Ishikawa (cell line): Measurements from ENCODE around the gene LAX1.

ENCODE experiments used
- CEBPB ChIP-seq: IDR thresholded peaks from 2 replicates; pipeline ENCODE4 v1.6.1; 2012
- CREB1 ChIP-seq: IDR thresholded peaks from 2 replicates; pipeline ENCODE4 v1.6.1; 2012; ENCODE audit warnings: low read depth
- EGR1 ChIP-seq: IDR thresholded peaks from 2 replicates; pipeline ENCODE4 v1.6.1; 2012
- EP300 ChIP-seq: IDR thresholded peaks from 2 replicates; pipeline ENCODE4 v1.6.1; 2012; ENCODE audit warnings: borderline replicate concordance
- FOXM1 ChIP-seq: IDR thresholded peaks from 2 replicates; pipeline ENCODE4 v1.6.1; 2012; ENCODE audit warnings: low read depth, borderline replicate concordance
- MAX ChIP-seq: IDR thresholded peaks from 2 replicates; pipeline ENCODE4 v1.6.1; 2012
- NFIC ChIP-seq: IDR thresholded peaks from 2 replicates; pipeline ENCODE4 v1.6.1; 2012
- RAD21 ChIP-seq: IDR thresholded peaks from 2 replicates; pipeline ENCODE4 v1.6.1; 2012; ENCODE audit warnings: low read depth
- REST ChIP-seq: IDR thresholded peaks from 2 replicates; pipeline ENCODE4 v1.6.1; 2012; ENCODE audit warnings: low read depth, mild to moderate bottlenecking
- TAF1 ChIP-seq: IDR thresholded peaks from 2 replicates; pipeline ENCODE4 v1.6.1; 2012; ENCODE audit warnings: low read depth, mild to moderate bottlenecking
- TCF12 ChIP-seq: IDR thresholded peaks from 2 replicates; pipeline ENCODE4 v1.6.1; 2012; ENCODE audit warnings: low read depth
- TEAD4 ChIP-seq: IDR thresholded peaks from 2 replicates; pipeline ENCODE4 v1.6.1; 2012
- YY1 ChIP-seq: IDR thresholded peaks from 2 replicates; pipeline ENCODE4 v1.6.1; 2012; ENCODE audit warnings: low read depth
- ZBTB7A ChIP-seq: IDR thresholded peaks from 2 replicates; pipeline ENCODE4 v1.6.1; 2012; ENCODE audit warnings: low read depth
- TF ChIP-seq, protein P1 (sequence below): IDR thresholded peaks from 2 replicates; pipeline ENCODE4 v1.6.1; 2012

LAX1 gene

DNA sequence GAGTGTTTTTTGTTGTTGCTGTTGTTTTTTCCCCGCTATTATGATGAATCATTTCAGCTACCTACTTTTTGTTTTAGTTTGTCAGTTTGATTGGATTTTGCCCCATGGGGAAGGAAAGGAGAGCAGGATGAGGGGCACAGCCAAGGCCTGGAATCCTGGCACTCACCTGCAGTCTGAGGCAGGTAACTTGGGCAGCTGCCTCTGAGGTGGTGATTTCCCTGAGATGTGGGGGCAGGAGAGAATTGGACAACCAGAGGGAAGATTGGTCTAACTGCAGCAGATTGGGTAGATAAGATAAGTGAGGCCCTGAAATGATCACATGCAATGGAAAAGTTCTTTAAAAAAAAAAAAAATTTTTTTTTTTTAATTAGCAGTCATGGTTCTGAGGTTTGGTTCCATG, 1.5 kb upstream of the LAX1 start:
- no peak for TF ChIP-seq RAD21
- TF ChIP-seq TAF1: no peak
- no peak for TF ChIP-seq MAX
- no peak for TF ChIP-seq REST
- TF ChIP-seq EGR1: no peak
- no peak for TF ChIP-seq CEBPB
- no peak for TF ChIP-seq TEAD4
- no peak for TF ChIP-seq EP300
- TF ChIP-seq FOXM1: no peak
- no peak for TF ChIP-seq ZBTB7A
- TF ChIP-seq, protein P1, sequence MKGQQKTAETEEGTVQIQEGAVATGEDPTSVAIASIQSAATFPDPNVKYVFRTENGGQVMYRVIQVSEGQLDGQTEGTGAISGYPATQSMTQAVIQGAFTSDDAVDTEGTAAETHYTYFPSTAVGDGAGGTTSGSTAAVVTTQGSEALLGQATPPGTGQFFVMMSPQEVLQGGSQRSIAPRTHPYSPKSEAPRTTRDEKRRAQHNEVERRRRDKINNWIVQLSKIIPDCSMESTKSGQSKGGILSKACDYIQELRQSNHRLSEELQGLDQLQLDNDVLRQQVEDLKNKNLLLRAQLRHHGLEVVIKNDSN: no peak

DNA sequence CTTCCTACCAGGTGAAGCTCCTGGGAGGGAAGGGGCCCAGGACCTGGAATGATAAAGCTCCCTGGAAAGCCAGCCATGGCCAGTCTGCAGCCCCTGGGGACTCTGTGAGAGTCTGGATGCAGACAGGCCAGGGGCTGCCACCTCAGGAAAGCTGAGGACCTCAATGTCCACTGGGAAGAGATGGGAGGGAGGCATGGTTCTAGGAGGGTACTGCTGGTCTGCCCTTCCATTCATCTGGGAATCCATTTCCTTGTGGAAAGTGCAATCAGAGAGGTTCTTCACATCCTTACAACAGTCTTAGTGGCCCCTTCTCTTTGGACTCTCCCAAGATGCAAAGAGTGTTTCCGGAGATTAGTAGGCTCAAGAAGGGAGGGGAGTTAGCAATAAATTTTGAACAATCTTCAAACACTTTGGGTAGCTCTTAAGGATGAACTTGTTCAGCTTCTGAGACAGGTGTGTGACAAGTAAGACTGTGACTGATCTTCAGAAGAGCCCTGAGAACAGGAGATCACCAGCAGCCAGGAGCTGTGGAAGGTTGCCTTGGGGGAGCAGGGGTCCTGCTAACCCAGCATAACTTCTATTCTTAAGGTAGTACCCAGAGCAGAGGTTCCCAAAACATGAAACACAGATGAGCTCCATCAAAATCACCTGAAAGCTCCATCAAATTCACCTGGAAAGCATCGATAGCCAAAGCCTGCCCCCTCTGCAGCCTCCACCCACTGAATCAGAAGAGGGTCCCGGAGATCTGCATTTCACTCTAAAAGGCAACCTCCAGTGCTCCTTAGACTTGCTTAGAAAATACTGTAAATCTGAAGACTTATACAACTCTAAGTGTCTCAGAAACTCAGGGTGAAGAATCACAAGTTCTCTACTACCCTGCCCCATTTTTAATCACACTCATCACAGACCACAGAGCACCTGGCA, 616 bp upstream of the LAX1 start:
- no peak for TF ChIP-seq RAD21
- TF ChIP-seq TCF12: no peak
- no peak for TF ChIP-seq FOXM1
- no peak for TF ChIP-seq CREB1
- TF ChIP-seq YY1: no peak
- no peak for TF ChIP-seq TEAD4

DNA sequence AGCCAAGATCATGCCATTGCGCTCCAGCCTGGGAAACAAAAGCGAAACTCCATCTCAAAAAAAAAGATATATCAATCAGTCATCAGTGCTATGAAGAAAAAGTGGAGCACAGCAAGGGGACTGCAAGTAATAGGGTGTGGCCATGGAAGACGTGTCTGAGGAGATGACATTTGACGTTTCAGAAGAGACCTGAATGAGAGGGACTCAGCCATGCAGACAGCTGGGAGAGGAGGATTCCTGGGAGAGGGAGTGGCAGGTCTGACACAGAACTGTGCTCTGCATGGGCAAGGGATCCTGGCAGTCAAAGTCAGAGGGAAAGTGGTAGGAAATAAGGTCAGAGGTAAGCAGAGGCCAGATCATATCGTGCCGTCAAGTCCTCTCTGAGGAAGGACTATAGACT, 3.3 kb downstream of the LAX1 start:
- TF ChIP-seq FOXM1 (no peak), EP300 (no peak), RAD21 (no peak), TEAD4 (no peak), REST (no peak), CEBPB (no peak), YY1 (no peak), EGR1 (no peak), NFIC (no peak), ZBTB7A (no peak), TAF1 (no peak), CREB1 (no peak), MAX (no peak), TCF12 (no peak)
- TF ChIP-seq, protein P1: no peak

DNA sequence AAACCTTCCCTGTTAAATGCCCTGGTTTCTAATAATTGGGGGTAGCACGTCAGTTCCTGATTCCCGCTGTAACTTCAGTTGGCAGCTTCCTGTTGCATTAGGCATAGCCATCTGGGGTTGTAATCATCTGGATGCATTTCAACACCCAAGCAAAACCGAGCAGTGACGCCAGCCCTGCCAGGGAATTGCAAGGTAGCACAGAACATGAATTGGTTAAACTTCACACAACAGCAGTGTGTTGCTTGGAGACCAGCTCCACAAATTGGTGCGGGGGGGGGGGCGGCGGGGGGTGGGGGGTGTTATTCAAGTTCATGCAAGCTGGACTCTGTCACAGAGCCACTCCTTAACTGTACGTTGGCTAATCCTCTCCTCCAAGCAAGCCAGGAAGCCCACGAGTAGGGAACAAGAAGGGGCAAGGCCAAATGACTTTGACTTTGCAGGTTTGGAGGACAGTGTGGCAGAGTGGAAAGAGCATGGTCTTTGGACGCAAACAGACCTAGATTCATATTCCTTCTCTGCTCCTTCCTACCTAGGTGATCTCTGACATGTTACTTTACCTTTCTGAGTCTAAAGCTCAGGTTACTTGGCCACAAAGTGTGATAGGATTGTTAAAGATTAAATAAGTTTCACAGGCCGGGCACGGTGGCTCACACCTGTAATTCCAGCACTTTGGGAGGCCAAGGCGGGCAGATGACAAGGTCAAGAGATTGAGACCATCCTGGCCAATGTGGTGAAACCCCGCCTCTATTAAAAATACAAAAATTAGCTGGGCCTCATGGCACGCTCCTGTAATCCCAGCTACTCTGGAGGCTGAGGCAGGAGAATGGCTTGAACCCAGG, 4.7 kb downstream of the LAX1 start:
- TF ChIP-seq TEAD4: no peak
- TF ChIP-seq, protein P1: no peak
- no peak for TF ChIP-seq RAD21
- TF ChIP-seq TCF12: no peak
- no peak for TF ChIP-seq CEBPB
- TF ChIP-seq TAF1: no peak
- TF ChIP-seq EGR1: no peak
- TF ChIP-seq EP300: no peak
- no peak for TF ChIP-seq CREB1
- no peak for TF ChIP-seq MAX
- no peak for TF ChIP-seq YY1
- TF ChIP-seq ZBTB7A: no peak
- TF ChIP-seq FOXM1: no peak
- TF ChIP-seq REST: no peak
